Measurements from ENCODE around the gene BICDL2.

DNA sequence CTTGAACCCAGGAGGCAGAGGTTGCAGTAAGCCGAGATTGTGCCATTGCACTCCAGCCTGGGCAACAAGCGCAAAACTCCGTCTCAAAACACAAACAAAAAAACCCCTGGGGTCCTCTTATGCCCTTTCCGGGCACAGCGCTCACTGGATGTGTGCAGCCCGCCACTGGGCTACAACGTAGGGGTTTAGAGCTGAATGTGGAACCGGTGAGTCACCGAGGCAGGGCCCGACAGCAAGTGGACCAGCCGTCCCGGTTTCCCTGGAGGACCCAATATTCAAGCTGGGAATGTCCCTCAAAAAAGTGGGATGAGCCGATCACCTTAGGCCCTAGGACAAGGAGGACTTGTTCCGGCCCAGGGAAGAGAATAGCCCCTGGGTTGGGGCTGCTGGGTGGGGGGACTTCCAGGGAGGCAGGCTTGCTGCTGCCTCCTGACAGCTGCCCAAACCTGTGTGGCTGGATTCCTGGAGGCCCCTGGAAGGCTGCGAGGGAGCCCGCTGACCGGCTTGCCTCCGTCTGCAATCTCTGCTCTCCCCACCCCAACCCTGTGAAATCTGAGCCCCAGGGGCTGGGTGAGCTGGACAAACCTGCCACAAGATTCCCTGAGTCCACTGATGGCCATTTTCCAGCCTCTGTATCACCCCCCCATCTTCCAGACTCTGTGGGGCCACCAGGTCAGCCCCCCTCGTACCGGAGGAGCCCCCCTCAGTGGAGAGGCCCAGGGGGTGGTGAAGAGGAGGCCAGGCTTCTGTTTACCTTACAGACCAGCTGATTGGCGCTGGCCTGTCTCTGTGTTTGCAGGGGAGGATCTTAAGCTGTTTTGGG is 27.0 kb downstream of the BICDL2 start:
- TF ChIP-seq TCF4 (CRISPR knock-in tag; IDR thresholded peaks at IDR 0.05; ENCODE audit: borderline replicate concordance) (no peak), ZFP3 (CRISPR knock-in tag; IDR thresholded peaks at IDR 0.05) (no peak), BACH2 (CRISPR knock-in tag; IDR thresholded peaks at IDR 0.05; ENCODE audit: borderline replicate concordance) (no peak), PPARA (CRISPR knock-in tag; IDR thresholded peaks at IDR 0.05; ENCODE audit: borderline replicate concordance) (no peak), ZFP30 (CRISPR knock-in tag; IDR thresholded peaks at IDR 0.05) (no peak), ISL1 (CRISPR knock-in tag; IDR thresholded peaks at IDR 0.05) (no peak), RARB (CRISPR knock-in tag; IDR thresholded peaks at IDR 0.05) (no peak), ESRRG (CRISPR knock-in tag; IDR thresholded peaks at IDR 0.05) (no peak), ARNTL (CRISPR knock-in tag; IDR thresholded peaks at IDR 0.05; ENCODE audit: borderline replicate concordance, low read depth) (no peak), ZNF70 (CRISPR knock-in tag; IDR thresholded peaks at IDR 0.05) (no peak)
- TF ChIP-seq, protein P1, sequence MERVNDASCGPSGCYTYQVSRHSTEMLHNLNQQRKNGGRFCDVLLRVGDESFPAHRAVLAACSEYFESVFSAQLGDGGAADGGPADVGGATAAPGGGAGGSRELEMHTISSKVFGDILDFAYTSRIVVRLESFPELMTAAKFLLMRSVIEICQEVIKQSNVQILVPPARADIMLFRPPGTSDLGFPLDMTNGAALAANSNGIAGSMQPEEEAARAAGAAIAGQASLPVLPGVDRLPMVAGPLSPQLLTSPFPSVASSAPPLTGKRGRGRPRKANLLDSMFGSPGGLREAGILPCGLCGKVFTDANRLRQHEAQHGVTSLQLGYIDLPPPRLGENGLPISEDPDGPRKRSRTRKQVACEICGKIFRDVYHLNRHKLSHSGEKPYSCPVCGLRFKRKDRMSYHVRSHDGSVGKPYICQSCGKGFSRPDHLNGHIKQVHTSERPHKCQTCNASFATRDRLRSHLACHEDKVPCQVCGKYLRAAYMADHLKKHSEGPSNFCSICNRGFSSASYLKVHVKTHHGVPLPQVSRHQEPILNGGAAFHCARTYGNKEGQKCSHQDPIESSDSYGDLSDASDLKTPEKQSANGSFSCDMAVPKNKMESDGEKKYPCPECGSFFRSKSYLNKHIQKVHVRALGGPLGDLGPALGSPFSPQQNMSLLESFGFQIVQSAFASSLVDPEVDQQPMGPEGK (CRISPR knock-in tag; IDR thresholded peaks at IDR 0.05; ENCODE audit: borderline replicate concordance), result no peak
- TF ChIP-seq, protein P2, sequence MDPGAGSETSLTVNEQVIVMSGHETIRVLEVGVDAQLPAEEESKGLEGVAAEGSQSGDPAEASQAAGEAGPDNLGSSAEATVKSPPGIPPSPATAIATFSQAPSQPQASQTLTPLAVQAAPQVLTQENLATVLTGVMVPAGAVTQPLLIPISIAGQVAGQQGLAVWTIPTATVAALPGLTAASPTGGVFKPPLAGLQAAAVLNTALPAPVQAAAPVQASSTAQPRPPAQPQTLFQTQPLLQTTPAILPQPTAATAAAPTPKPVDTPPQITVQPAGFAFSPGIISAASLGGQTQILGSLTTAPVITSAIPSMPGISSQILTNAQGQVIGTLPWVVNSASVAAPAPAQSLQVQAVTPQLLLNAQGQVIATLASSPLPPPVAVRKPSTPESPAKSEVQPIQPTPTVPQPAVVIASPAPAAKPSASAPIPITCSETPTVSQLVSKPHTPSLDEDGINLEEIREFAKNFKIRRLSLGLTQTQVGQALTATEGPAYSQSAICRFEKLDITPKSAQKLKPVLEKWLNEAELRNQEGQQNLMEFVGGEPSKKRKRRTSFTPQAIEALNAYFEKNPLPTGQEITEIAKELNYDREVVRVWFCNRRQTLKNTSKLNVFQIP (CRISPR knock-in tag; IDR thresholded peaks at IDR 0.05; ENCODE audit: borderline replicate concordance, low read depth), result no peak
- TF ChIP-seq, protein P3, sequence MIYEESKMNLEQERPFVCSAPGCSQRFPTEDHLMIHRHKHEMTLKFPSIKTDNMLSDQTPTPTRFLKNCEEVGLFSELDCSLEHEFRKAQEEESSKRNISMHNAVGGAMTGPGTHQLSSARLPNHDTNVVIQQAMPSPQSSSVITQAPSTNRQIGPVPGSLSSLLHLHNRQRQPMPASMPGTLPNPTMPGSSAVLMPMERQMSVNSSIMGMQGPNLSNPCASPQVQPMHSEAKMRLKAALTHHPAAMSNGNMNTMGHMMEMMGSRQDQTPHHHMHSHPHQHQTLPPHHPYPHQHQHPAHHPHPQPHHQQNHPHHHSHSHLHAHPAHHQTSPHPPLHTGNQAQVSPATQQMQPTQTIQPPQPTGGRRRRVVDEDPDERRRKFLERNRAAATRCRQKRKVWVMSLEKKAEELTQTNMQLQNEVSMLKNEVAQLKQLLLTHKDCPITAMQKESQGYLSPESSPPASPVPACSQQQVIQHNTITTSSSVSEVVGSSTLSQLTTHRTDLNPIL (CRISPR knock-in tag; IDR thresholded peaks at IDR 0.05; ENCODE audit: low read depth), result no peak

Measured in SK-N-SH treated with all-trans-retinoic acid at 6 μM for 48 hours (cell line).